ENCODE results near the gene CHST9.
"Not testable (repeated sequence)": the region's sequence is repeated elsewhere in the genome, so short reads cannot be mapped to it uniquely, and the experiment has no call there.

The CHST9 gene

DNA sequence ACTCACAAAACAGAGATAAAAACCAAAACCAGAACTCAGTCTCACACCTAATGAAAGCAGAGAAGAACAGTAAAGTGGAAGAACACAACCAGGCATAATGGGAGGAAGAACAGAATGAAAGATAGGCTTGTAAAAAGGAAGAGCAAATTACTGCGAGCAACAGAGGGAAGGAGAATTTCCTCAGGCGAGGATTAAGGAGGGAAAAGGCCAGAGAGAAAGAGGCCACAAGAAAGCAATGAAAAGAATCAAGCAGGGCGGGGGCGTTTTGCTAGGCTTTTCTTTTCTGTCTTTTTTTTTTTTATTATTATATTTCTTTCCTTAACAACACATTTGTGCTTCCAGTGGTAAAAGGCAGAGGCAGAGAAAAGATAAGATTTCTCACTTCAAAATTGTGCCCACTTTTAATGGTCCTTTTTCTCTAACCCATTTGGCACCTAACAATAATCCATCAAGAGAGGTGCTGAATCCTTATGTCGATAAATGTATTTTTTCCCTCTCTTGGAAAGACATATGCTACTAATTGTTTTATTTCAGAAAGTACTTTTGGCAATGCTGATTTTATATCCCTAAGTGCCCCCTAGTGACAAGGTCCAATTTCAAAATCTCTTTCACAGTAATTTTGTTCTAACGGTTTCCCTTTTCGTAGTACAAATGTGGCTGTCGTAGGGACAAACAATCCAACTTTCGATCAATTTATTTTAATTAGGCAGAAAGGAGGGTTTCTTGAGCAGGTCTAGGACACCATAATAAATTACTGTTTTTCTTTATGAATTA, 180.9 kb downstream of the CHST9 start:
- no peak for DNase-seq (ENCODE audit: low spot score)

DNA sequence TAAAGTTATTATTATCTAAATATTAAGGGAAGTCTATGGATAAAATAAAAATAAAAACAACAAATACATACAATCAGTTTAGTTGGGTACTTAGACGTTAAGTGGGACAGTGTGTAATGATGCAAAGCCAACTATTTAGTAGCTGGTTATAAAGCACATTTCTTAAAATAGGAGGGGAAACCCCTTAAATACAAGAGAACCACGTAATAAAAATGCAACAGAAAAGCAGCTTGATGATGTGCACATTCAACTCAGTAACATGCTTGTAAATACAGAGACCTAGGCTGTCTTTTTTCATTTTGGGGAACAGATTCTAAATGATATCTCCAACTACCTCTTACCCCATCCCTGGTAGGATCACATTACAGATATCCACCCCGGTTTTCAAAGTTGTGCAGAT, 185.3 kb downstream of the CHST9 start:
- no peak for DNase-seq (ENCODE audit: low spot score)

DNA sequence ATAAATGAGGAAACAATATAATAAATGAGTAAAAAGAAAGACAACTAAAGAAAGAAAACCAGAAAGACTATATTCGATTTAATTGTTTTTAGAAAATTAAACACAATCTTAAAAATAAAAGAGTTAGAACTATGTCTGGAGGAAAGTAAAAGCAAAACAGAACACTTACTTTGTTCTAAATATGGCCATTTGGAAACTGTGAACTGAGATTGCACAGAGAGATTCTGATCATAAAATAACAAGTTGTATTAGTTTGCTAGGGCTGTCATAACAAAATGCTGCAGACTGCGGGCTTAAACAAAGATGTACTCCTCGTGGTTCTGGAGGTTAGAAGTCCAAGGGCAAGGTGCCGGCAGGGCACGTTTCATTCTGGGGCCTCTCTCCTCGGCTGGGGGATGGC, 191.5 kb downstream of the CHST9 start:
- no peak for DNase-seq (ENCODE audit: low spot score)

DNA sequence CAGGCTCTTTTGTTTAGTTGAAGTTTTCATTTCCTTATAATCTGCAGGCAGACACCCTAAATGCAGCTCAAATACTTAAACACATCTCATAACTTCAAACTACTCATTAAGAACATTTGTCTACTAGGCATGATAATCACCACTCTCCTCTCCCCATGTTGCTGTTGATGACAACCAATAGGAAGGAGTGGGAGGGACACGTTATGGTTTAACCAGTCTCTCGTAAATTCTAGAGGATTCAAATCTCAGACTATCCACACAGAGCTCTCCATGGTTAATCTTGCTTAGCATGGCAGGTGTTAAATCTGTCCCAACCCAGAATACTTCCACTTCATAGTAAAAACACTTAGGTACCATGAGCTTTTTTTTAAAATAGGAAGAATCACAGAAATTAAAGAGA, 192.2 kb downstream of the CHST9 start:
- DNase-seq (ENCODE audit: low spot score): no peak

DNA sequence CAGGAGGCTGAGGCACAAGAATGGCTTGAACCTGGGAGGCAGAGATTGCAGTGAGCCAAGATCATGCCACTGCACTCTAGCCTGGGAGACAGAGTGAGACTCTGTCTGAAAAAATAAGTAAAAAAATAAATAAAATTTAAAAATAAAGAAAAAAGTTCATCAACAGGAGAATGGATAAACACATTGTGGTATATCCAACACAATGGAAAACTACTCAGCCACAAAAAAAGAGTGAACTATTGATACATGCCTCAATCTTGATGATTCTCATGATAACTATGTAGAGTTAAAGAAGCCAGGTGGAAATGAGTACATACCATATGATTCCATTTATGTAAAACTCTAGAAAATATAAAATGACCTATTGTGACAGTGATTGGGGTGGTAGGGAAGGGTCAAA, 195.3 kb downstream of the CHST9 start:
- DNase-seq (ENCODE audit: low spot score): no peak

DNA sequence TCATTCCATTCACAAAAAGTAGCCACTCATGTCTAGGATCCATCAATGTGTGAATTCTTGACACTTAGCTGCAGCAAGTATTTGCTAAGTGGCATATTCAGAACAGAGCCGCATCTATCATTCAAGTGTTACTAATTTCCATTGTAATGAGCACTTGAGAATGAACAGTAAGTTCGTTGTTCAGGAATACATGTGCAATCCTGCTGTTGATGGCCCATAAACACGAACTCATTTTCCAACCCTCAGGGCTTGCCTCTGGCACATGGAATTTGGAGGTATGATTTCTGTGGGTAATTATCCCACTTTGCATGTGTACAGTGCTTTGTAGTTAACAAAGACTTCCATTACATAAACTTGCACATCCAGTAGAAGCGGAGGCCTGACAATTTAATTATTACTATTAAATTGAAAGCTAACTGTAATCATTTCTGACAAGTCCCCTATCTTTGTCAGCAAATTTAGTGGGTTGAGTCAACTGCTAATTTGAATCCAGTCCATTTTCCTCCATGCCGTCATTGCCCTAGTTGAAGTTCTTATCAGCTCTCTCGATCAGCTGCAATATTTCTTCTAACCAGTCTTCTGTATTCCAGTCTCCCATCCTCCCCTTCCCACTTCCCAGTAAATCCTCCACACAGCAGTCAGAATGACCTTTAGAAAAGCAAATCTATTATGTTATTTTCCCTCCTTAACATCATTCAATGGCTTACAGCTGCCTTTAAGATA, 203.6 kb downstream of the CHST9 start:
- no peak for DNase-seq (ENCODE audit: low spot score)

DNA sequence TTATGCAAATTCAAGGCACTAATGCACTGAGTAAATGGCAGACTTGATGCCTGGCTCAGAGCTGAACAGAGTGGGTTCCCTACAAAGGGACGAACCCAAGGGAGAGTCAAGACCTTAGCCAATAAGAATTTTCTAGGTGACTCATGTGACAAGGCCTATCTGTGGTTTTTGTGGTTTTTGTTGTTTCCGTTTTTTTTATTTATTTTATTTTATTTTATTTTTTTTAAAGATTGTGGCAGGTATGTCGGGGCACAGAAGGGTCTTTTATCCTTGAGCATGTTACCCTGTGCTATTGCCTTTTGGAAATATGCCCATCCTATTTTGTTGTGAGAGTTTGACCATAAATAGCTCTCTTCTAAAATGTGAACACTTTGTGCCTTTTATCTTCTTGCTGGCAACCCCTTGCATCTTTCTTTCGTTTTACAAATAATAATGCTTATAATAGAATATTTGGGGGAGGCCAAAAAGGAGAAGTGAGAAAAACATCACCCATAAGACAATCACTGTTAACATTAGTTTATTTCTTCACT, 206.2 kb downstream of the CHST9 start:
- no peak for DNase-seq (ENCODE audit: low spot score)

DNA sequence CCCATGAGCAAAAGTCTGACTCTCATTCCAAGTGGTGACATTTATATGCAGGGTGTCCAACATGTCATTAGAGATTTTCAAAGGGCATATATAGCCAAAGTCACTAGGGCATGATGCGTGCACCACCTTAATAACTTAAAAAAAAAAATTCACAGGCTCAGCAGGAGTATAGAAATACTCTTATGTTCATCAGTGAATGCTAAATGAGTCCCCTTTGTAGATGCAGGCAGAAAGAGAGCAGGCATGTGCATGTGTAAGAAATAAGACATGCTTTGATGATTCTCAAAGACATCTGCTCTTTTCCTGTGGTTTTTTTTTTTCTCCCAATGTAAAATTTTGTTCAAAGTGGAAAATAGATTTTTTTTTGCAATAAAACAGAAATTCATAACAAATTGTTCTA, 207.3 kb downstream of the CHST9 start:
- DNase-seq (ENCODE audit: low spot score): no peak

DNA sequence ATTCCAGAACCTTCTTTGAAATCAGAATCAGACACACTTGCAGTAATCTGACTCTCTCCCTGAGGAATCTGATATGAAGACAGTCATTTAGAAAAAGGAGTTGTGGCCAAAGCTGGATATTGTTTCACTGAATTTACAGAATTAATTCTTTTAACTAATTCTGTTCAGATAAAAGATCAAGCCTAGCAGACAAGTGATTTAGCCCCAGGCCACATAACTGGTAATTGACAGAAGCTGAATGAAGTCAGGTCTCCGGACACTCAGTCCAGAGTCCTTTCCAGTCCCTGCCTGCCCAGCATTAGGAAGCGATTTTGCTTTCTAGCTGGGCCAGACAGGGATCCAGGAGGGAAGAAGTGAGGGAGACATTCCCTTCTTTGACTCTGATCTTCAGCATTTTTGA, 208.9 kb downstream of the CHST9 start:
- DNase-seq (ENCODE audit: low spot score): no peak

DNA sequence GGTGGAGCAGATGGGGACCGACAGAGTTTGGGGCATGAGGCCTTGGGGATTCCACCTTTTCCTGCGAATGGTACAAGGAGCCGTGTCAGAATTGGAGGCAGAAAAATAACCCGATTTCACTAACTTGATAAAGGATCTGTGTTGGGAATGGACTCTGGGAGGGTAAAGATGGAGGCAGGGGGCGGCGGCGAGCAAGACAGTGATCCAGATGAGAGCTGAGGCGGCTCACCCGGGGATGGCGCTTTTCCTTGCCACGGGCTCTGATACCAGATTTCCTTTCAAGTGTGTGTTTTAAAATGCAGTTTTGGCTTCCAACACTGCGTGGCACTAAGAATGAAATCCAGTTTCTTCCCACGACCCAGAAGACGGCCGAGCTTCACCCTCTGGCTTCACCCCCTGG, 212.6 kb downstream of the CHST9 start:
- not testable (repeated sequence) for DNase-seq (ENCODE audit: low spot score)

DNA sequence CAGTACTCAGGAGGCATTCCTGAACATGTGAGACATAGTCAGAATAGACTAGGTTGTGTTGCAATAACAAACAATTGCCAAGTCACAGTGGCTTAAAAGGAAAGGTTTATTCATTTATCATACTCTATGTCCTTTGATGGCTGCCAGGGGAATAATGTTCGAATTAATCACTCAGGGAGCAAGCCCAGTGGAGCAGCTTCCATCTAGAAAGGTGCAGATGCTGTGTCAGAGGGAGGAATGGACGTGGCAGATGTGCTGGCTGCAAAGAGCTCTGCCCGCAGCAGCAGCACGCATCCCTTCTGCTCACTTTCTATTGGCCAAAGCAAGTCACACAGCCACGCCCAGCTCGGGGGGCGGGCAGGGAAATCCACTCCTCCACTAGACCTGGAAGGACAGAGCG, 213.7 kb downstream of the CHST9 start:
- no peak for DNase-seq (ENCODE audit: low spot score)

DNA sequence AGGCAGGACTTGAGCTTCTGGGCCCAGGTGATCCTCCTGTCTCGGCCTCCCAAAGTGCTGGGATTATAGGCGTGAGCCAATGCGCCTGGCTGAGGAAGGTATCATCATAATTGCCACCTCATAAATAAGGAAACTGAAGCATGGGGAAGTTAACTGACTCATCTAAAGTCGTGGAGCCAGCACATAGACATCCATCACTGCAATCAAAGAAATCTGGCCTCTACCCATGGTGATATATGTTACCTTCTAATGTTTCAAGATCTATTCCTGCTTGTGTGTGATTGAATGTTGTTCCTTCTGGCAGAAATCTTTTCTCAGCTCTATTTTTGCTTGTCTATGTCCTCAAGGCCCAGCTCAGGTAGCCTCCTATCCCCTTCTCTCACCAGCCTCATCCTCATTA, 214.5 kb downstream of the CHST9 start:
- DNase-seq (ENCODE audit: low spot score): no peak

DNA sequence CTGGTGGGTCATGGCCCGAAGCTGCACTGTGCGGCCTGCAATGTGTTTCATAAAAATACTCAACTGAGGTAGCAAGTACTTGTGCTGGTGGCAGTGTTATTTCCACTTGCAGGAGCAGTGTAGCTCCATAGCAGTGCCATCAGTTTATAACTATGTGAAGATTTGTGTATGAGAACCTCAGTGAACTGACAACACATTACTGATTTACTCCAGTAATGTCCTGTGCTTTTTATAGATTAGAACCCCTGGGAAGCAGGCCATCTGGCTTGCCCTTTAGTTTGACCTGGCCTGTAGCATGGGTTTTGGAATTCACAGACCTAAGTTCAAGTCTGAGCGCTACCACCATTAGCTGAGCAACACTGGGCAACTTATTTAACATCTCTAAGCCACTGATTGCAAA, 219.9 kb downstream of the CHST9 start:
- no peak for DNase-seq (ENCODE audit: low spot score)

DNA sequence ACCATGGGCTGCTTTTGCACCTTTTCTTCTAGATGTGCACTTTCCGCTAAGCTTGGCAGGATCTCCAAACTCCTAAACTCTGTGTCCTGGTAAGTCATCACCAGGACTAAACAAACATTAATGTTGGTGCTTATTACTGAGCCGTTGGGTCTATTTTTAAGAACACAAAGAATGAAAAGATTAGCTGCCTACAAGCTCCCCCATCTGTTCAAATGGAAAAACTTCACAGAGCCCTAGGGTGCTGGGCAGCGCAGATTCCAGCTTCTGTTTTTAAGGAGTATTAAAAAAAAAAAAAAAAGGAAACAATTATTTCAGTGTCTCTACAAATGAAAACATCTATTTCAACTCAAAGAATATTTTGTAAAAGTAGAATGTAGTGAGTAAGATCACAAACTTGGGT, 221.8 kb downstream of the CHST9 start:
- DNase-seq (ENCODE audit: low spot score): no peak

DNA sequence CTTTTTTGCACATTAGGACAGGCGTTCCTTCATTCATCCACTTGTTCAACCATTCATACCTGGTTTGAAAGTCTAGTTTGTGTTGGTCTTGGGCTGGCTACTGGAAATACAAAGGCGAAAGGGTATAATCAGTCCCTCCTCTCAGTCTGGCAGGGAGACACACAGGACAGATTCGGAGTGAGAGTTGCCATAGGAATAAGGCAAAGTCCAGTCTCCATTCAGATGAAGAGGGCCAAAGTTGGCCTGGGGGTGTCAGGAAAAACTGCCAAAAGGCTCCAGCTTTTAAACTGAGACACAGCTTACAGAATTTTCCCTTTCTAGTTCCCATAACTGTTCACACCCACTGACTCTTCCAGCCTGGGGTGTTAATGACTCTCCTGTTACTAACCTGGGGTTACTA, 223.3 kb downstream of the CHST9 start:
- no peak for DNase-seq (ENCODE audit: low spot score)

DNA sequence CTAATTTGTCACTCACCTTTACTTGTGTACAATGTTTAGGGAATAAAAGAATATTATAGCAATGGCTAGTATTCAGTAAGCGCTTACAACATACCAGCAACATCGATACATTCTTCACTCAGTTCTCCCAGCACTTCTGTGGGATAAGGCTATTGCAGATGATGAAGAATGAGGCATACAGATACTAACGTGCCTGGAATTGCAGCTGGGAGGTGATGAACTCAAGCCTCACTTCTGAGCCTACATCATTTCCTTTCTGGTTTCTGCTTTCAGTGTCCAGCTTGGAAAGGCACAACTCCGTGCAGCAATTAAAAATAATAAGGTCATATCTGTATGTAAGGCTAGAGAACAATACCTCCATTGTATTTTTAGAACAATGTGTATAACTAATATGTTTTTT, 224.2 kb downstream of the CHST9 start:
- no peak for DNase-seq (ENCODE audit: low spot score)

DNA sequence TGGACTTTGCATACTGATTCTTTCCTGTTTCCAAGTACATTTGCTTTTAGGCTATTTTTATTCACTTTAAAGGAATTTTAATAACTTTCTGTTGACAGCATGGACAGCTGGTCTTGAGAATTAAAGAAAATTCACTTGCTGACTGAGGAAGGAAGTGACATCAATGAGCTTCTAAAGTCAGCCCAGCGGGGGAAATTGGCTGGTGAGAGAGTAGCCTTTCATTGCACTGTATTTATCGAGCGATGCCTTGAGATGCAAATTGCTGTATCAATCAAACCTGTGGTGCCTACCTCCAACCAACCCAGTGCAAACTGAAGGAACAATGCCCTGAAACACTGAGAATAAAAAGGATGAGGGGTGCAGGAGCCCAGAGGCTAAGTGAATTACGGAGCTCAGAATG, 228.2 kb downstream of the CHST9 start:
- no peak for DNase-seq (ENCODE audit: low spot score)

DNA sequence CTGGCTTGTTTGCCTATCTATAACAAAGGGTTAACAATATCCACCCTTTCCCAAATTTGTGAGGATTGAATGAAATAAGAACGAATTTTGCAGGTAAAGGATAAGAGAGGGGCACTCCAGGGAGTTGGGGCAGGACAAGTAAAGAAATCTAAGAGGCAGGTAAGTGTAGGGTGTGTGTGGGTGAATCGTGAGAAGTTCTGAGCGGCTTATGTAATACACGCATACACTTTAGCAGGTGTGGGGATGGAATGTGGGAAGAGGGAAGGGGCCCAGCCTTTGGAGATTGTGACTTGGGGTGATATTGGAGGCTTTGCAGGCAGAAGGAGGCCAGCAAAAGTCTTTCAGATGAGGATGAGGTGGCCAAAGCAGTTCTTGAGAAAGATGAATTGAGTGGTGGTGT, 236.4 kb downstream of the CHST9 start:
- DNase-seq (ENCODE audit: low spot score): no peak

DNA sequence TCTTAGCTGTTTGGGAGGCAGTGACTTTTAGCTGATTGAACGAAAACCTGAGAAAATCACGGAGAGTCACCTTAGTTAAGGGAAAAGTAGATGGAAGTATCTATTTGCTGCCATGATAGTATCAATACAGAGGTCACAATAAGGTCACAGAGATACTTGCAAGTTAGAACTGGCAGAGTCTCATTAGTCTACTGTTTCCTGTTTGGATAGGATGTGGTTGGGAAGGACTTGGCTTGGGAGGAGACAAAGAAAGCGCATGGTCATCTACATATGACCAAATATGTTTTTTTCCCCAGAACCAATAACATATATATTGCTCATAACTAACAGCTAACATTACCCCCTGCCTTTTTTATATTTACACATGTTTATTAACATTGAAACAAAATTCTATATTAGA, 241.2 kb downstream of the CHST9 start:
- no peak for DNase-seq (ENCODE audit: low spot score)

DNA sequence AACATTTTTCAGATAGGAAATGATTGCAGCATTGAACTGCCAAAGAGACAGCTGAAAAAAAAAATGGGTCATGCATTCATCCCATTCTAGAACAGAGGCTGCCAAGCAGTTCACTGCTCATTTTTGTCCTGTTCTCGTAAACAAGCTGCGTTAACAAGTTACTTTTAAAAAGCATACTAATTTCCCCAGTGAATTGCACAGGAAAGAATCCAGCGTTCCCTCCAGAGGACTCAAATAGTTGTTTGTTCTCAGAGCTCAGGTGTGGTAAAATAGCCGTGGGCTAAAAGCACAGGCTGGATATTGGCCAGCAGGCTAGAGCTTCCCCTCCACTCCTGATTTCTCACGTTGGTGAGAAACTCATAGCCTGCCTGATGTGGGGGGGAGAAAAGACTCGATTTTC, 243.5 kb downstream of the CHST9 start:
- DNase-seq (ENCODE audit: low spot score): no peak

DNA sequence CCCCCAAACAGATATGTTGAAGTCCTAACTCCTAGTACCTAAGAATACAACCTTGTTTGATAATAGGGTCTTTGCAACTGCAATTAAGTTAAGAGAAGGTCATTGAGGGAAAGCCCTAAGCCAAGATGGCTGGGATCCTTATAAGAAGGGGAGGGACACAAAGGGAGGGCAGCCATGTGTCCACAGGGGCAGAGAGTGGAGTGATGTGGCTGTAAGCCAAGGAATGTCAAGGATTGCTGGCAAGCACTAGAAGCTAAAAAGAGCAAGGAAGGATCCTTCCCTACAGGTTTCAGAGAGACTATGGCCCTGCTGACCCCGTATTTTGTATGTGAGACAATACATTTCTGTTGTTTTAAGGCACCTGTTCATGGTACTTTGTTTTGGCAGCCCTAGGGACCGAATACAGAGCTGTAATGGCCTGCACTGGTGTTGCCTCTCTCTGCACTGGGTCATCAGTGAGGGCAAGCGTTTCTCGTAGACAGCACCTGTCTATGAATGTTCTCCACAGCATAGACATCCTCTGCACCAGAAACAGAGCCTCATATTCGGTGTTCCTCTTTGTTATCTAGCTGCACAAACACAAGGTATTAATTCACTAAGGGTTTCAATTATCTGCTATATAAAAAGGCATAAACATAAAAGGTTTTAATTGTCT, 244.2 kb downstream of the CHST9 start:
- DNase-seq (ENCODE audit: low spot score): no peak

DNA sequence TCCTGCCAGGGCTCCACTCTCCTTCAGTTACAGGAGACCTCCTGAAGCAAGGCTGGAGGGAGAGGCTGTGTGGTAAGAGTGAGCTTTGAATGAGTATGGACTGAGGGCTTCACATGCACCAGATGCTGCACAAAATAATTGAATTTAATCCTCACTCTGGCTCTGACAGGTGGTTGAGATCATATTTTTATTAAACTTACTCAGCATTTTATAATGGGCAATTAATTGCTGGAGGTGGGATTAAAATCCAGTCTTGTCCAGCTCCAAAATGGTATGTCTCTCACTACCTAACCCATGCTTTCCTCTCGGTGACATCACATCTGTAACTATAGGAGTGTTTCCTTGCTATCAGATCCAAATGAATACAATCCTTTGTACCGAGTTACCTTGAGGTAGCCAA, 253.4 kb downstream of the CHST9 start:
- no peak for DNase-seq (ENCODE audit: low spot score)

DNA sequence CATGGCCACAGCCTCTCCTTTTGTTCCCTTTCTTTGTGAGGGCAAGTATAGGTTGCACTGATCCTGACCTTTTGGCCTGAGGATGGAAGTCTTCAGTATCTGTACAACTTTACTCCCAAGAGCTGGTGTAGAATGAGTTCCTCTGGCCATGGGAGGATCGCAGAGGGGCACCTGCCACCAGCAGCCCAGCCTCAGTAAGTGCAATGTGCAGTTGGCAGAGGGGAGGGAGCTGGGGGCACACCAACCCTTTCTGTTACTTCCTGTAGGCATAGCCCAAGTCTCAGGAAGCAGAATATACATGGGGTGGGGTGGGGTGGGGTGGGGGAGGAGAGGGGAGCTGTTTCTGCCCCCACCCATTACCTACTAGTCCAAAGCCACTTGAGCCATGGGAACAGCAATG, 254.5 kb downstream of the CHST9 start:
- DNase-seq (ENCODE audit: low spot score): no peak

Data from D341Med (cell line).